HFF-Myc (cell line): ENCODE measurements around the gene APOBEC3B.
"Not testable (repeated sequence)": the region's sequence is repeated elsewhere in the genome, so short reads cannot be mapped to it uniquely, and the experiment has no call there.

Experiments
- DNase-seq: peaks from one replicate; pipeline ENCODE4 v3.0.0-alpha.2; 2011; ENCODE audit warnings: low read depth; ENCODE audit errors: extremely low read depth
- H3K4me3 ChIP-seq: replicated peaks from 2 replicates; pipeline ENCODE4 v1.5.1; 2011; ENCODE audit warnings: low read depth, mild to moderate bottlenecking, control low read depth, low read length
- CTCF ChIP-seq: IDR thresholded peaks from 2 replicates; pipeline ENCODE4 v1.5.1; 2012; ENCODE audit warnings: mild to moderate bottlenecking, low read depth, low read length, control low read depth; ENCODE audit errors: missing control alignments

APOBEC3B gene

GRCh38 chr22:39028281-39028680 lies 46.1 kb downstream of the APOBEC3B start:
- TF ChIP-seq CTCF = no peak
- DNase-seq = no peak
- H3K4me3 ChIP-seq = no peak overlapping the region

- H3K4me3 ChIP-seq = no peak overlapping the region
- no peak for TF ChIP-seq CTCF
- DNase-seq = no peak
Measured at GRCh38 chr22:39029227-39029626, 47.1 kb downstream of the APOBEC3B start.

- DNase-seq = no peak
- no peak overlapping the region for H3K4me3 ChIP-seq
- no peak for TF ChIP-seq CTCF
Measured at GRCh38 chr22:39030705-39031104, 48.6 kb downstream of the APOBEC3B start.

- not testable (repeated sequence) for H3K4me3 ChIP-seq, DNase-seq
Measured at GRCh38 chr22:39031434-39032295, 49.5 kb downstream of the APOBEC3B start.

- not testable (repeated sequence) for H3K4me3 ChIP-seq, DNase-seq
Measured at GRCh38 chr22:39037071-39037470, 54.9 kb downstream of the APOBEC3B start.

GRCh38 chr22:39039306-39040126 lies 57.4 kb downstream of the APOBEC3B start:
- DNase-seq = no peak
- no peak overlapping the region for H3K4me3 ChIP-seq
- TF ChIP-seq CTCF = no peak

- peak overlapping the region; percentile 55 for H3K4me3 ChIP-seq
- not testable (repeated sequence) for DNase-seq
Measured at GRCh38 chr22:39040155-39040537, 58.0 kb downstream of the APOBEC3B start.

GRCh38 chr22:39040538-39041296 lies 58.6 kb downstream of the APOBEC3B start, which contains the start of gene APOBEC3F:
APOBEC3F (plus strand) TSS chr22:39040864; CDS start chr22:39040961, 97 bp downstream.
- not testable (repeated sequence) for DNase-seq
- H3K4me3 ChIP-seq = peak within 1 kb of the TSS; percentile 55
